HEK293 (cell line): ENCODE results near the gene FA2H.

Experiments
- CTCF ChIA-PET: fragments of 350-600 bp; formaldehyde crosslinking; extraction: SDS; loops from one replicate; lab custom pipeline; 2021; ENCODE audit warnings: antibody characterized with exemption; lab: Yijun Ruan, JAX
- POLR2A ChIA-PET: fragments of 300-600 bp; formaldehyde crosslinking; extraction: SDS; loops from one replicate; lab custom pipeline; 2020; ENCODE audit warnings: antibody characterized with exemption, inconsistent platforms; lab: Yijun Ruan, JAX
- H3K27ac ChIP-seq: fragments of 200-500 bp; sonication (Bioruptor generic); 2 replicates; pipeline ENCODE4 v1.5.1; 2014; ENCODE audit warnings: low read depth, low read length, control low read depth, inconsistent platforms; ENCODE audit errors: extremely low read depth
- H3K36me3 ChIP-seq, 2 experiments: fragments of 200-500 bp in 1 of 2; sonication (Bioruptor generic) in 1 of 2; 1 replicate in 1 of 2; 2 replicates in 1 of 2; pipeline ENCODE4 v1.5.1; 2014 to 2017; ENCODE audit warnings: inconsistent platforms in 2 of 2, low read length in 2 of 2; ENCODE audit not compliant: control insufficient read depth in 2 of 2, insufficient read depth in 1 of 2
- H3K4me1 ChIP-seq: fragments of 200-500 bp; sonication (Bioruptor generic); 2 replicates; pipeline ENCODE4 v1.5.1; 2014; ENCODE audit warnings: mild to moderate bottlenecking, low read length, inconsistent platforms; ENCODE audit not compliant: control insufficient read depth, insufficient read depth
- H3K4me3 ChIP-seq: 2 replicates; pipeline ENCODE4 v1.5.1; 2011; ENCODE audit warnings: low read depth, mild to moderate bottlenecking, control low read depth, low read length, moderate library complexity
- H3K9me3 ChIP-seq: fragments of 200-500 bp; sonication (Bioruptor generic); 2 replicates; pipeline ENCODE4 v1.5.1; 2014; ENCODE audit warnings: low read depth, low read length, inconsistent platforms; ENCODE audit not compliant: control insufficient read depth, insufficient read depth
- CTCF ChIP-seq: fragments of 450-650 bp; formaldehyde crosslinking; IDR thresholded peaks from 2 replicates; pipeline ENCODE4 v1.5.1; 2016; ENCODE audit warnings: missing biosample characterization, missing genetic modification characterization
- FEZF1 ChIP-seq: fragments of 450-650 bp; formaldehyde crosslinking; IDR thresholded peaks from 2 replicates; pipeline ENCODE4 v1.5.1; 2016; ENCODE audit warnings: missing biosample characterization, missing genetic modification characterization
- KLF7 ChIP-seq: fragments of 450-650 bp; formaldehyde crosslinking; IDR thresholded peaks from 2 replicates; pipeline ENCODE4 v1.5.1; 2016; ENCODE audit warnings: missing biosample characterization, missing genetic modification characterization, borderline replicate concordance
- MZF1 ChIP-seq: fragments of 450-650 bp; formaldehyde crosslinking; IDR thresholded peaks from 2 replicates; pipeline ENCODE4 v1.5.1; 2017; ENCODE audit warnings: missing biosample characterization, missing genetic modification characterization, borderline replicate concordance
- OSR2 ChIP-seq: fragments of 450-650 bp; formaldehyde crosslinking; IDR thresholded peaks from 2 replicates; pipeline ENCODE4 v1.5.1; 2016; ENCODE audit warnings: missing biosample characterization, missing genetic modification characterization
- SCRT2 ChIP-seq: fragments of 450-650 bp; formaldehyde crosslinking; IDR thresholded peaks from 2 replicates; pipeline ENCODE4 v1.5.1; 2016; ENCODE audit warnings: missing biosample characterization, missing genetic modification characterization
- YY2 ChIP-seq: fragments of 450-650 bp; formaldehyde crosslinking; IDR thresholded peaks from 2 replicates; pipeline ENCODE4 v1.5.1; 2016; ENCODE audit warnings: missing biosample characterization, missing genetic modification characterization
- ZIC2 ChIP-seq: fragments of 450-650 bp; formaldehyde crosslinking; IDR thresholded peaks from 2 replicates; pipeline ENCODE4 v1.5.1; 2016; ENCODE audit warnings: missing biosample characterization, missing genetic modification characterization
- ZNF169 ChIP-seq: fragments of 450-650 bp; formaldehyde crosslinking; IDR thresholded peaks from 2 replicates; pipeline ENCODE4 v1.5.1; 2016; ENCODE audit warnings: missing biosample characterization, missing genetic modification characterization
- ZNF184 ChIP-seq: fragments of 450-650 bp; IDR thresholded peaks from 2 replicates; pipeline ENCODE4 v1.5.1; 2018; ENCODE audit warnings: missing biosample characterization, mild to moderate bottlenecking, missing genetic modification characterization
- ZNF2 ChIP-seq: fragments of 450-650 bp; formaldehyde crosslinking; IDR thresholded peaks from 2 replicates; pipeline ENCODE4 v1.5.1; 2016; ENCODE audit warnings: missing biosample characterization, missing genetic modification characterization
- ZNF239 ChIP-seq: fragments of 450-650 bp; formaldehyde crosslinking; IDR thresholded peaks from 2 replicates; pipeline ENCODE4 v1.5.1; 2016; ENCODE audit warnings: missing biosample characterization, missing genetic modification characterization
- ZNF26 ChIP-seq: fragments of 450-650 bp; formaldehyde crosslinking; IDR thresholded peaks from 2 replicates; pipeline ENCODE4 v1.5.1; 2016; ENCODE audit warnings: missing biosample characterization, missing genetic modification characterization
- ZNF280C ChIP-seq: fragments of 450-650 bp; formaldehyde crosslinking; IDR thresholded peaks from 2 replicates; pipeline ENCODE4 v1.5.1; 2016; ENCODE audit warnings: missing biosample characterization, missing genetic modification characterization
- ZNF354C ChIP-seq: fragments of 450-650 bp; formaldehyde crosslinking; IDR thresholded peaks from 2 replicates; pipeline ENCODE4 v1.5.1; 2016; ENCODE audit warnings: missing biosample characterization, missing genetic modification characterization, low read depth, borderline replicate concordance
- ZNF48 ChIP-seq: fragments of 450-650 bp; formaldehyde crosslinking; IDR thresholded peaks from 2 replicates; pipeline ENCODE4 v1.5.1; 2016; ENCODE audit warnings: missing biosample characterization, missing genetic modification characterization
- ZNF501 ChIP-seq: fragments of 450-650 bp; formaldehyde crosslinking; IDR thresholded peaks from 2 replicates; pipeline ENCODE4 v1.5.1; 2016; ENCODE audit warnings: missing biosample characterization, missing genetic modification characterization
- ZNF510 ChIP-seq: fragments of 450-650 bp; formaldehyde crosslinking; IDR thresholded peaks from 2 replicates; pipeline ENCODE4 v1.5.1; 2018; ENCODE audit warnings: mild to moderate bottlenecking, missing genetic modification characterization, missing biosample characterization; ENCODE audit not compliant: insufficient replicate concordance
- ZNF626 ChIP-seq: fragments of 450-650 bp; sonication (Bioruptor Pico); formaldehyde crosslinking; IDR thresholded peaks from 2 replicates; pipeline ENCODE4 v1.5.1; 2018; ENCODE audit warnings: missing biosample characterization, missing genetic modification characterization, inconsistent platforms
- ZNF654 ChIP-seq: fragments of 450-650 bp; formaldehyde crosslinking; IDR thresholded peaks from 2 replicates; pipeline ENCODE4 v1.5.1; 2016; ENCODE audit warnings: low read depth, missing biosample characterization, missing genetic modification characterization
- ZNF658 ChIP-seq: fragments of 450-650 bp; formaldehyde crosslinking; IDR thresholded peaks from 2 replicates; pipeline ENCODE4; 2016; ENCODE audit warnings: missing biosample characterization, missing genetic modification characterization
- ZNF660 ChIP-seq: fragments of 450-650 bp; IDR thresholded peaks from 2 replicates; pipeline ENCODE4 v1.5.1; 2018; ENCODE audit warnings: missing biosample characterization, mild to moderate bottlenecking, missing genetic modification characterization
- ZNF670 ChIP-seq: fragments of 450-650 bp; formaldehyde crosslinking; IDR thresholded peaks from 2 replicates; pipeline ENCODE4 v1.5.1; 2016; ENCODE audit warnings: missing biosample characterization, missing genetic modification characterization, low read depth
- ZNF747 ChIP-seq: fragments of 450-650 bp; formaldehyde crosslinking; IDR thresholded peaks from 2 replicates; pipeline ENCODE4 v1.5.1; 2016; ENCODE audit warnings: missing biosample characterization, missing genetic modification characterization

The FA2H gene

DNA sequence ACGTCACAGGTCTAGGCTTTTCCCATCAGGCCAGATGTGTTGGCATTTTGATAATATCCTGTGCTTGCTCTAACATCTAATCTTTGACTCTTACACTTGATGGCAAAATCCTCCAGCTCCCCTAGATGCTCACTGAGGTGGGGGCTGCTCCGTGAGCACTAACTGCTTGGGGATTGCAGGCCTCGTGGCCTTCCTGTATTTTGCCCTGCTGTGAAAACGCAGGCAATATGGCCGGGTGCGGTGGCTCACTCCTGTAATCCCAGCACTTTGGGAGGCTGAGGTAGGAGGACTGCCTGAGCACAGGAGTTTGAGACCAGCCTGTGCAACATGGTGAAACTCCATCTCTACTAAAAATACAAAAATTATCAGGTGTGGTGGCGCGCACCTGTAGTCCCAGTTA lies 64.2 kb downstream of the FA2H start:
- H3K36me3 ChIP-seq, result no peaks in the 10 kb centered on the region
- H3K27ac ChIP-seq, result no peak overlapping the region
- no peak for TF ChIP-seq ZNF510
- no peak for TF ChIP-seq ZNF658 (tag by site-specific recombination)
- no peak for TF ChIP-seq KLF7
- no peak for TF ChIP-seq YY2 (tag by site-specific recombination)
- TF ChIP-seq, all 188 proteins: peak for 0
- ChIA-PET POLR2A (no interaction called here), CTCF (interaction anchor here (0.5 to 4.8 kb wide), 25 partner anchors 8 to 420 kb away, joined by 3 to 94 read pairs (median 4); partner anchors contain the start of genes FA2H and MLKL)
- Histone ChIP-seq H3K9me3 (no peaks in the 10 kb centered on the region), H3K4me3 (no peak overlapping the region), H3K4me1 (no peaks in the 10 kb centered on the region)

- POLR2A ChIA-PET, result no interaction called here
- CTCF ChIA-PET, result interaction anchor here (0.6 to 4.8 kb wide), 23 partner anchors 9 to 238 kb away, joined by 3 to 94 read pairs (median 4); partner anchors contain the start of genes FA2H and MLKL
- H3K9me3 ChIP-seq, result no peaks in the 10 kb centered on the region
Measured at GRCh38 chr16:74709441-74709877, 65.2 kb downstream of the FA2H start.

DNA sequence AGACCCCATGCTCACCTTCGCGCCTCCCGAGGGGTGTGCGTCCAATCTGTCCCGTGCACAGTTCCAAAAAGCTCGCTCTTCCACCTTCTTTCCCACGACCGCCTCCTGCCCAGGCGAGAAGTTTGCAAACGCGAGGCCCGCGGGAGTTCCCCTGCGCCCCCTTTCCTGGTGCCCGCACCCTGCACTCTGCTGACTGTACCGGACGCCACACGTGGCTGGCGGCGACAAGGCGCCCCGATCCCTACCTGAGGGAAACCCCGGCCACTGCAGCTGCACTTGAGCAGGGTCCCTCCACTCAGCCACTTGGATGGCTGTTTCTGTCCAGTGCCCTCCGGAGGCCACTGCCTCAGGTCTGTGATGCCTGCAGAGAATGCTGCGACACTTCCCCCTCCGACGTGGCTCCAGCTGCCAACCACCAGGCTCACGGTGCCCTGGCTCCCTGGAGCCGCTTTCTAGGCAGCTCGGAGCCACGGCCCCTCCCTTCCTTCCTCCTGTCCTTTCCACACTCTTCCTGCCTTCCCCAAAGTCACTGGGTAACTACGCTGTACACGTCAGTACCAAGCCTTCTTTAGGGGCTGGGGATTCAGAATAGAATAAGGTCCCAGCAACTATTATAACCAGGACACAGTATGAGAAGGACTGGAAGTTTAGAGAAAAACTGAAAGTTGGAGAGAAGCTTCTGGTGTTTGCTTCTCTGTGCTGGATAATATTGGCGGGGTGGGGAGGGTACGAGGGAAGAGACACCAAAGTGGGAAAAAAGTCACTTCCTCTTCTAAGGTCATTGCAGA lies 74.0 kb downstream of the FA2H start, which contains the start of gene MLKL:
Gene MLKL, minus strand, starts transcription at position 425 of the 788 bp plus-strand sequence. CDS start 5,105 bp downstream, outside the sequence.
- Histone ChIP-seq H3K36me3 (no peaks in the 10 kb centered on the region), H3K9me3 (no peaks in the 10 kb centered on the region), H3K27ac (peak within 1 kb of the TSS; percentile 5; the same call in 1 of the 2 replicates), H3K4me1 (no peaks in the 10 kb centered on the region), H3K4me3 (peak within 1 kb of the TSS; percentile 43)
- ChIA-PET POLR2A (interaction anchor here (0.5 to 1.9 kb wide), 2 partner anchors 34 to 1915 kb away, joined by 3 to 9 read pairs; partner anchors contain the start of gene RFWD3), CTCF (interaction anchor here (0.6 to 3.1 kb wide), 6 partner anchors 9 to 219 kb away, joined by 3 to 15 read pairs (median 3); no protein-coding TSS in a partner anchor)
- no peak for TF ChIP-seq ZNF280C (tag by site-specific recombination)
- no peak for TF ChIP-seq ZNF169
- TF ChIP-seq ZNF670 (tag by site-specific recombination), result no peak
- no peak for TF ChIP-seq ZNF184 (tag by site-specific recombination)
- no peak for TF ChIP-seq ZNF48 (tag by site-specific recombination)
- no peak for TF ChIP-seq ZNF747 (tag by site-specific recombination)
- TF ChIP-seq FEZF1 (tag by site-specific recombination), result no peak
- no peak; the same call in 1 of the 2 replicates for TF ChIP-seq ZIC2 (tag by site-specific recombination)
- no peak for TF ChIP-seq ZNF354C (tag by site-specific recombination)
- no peak for TF ChIP-seq ZNF626 (tag by site-specific recombination)
- TF ChIP-seq OSR2 (tag by site-specific recombination), result no peak

More at GRCh38 chr16:74709441-74709877, 65.2 kb downstream of the FA2H start:
- H3K4me1 ChIP-seq, result no peaks in the 10 kb centered on the region
- no peak overlapping the region for H3K27ac ChIP-seq
- peak; percentile 49; the same call in 1 of the 2 replicates for TF ChIP-seq SCRT2 (tag by site-specific recombination)
- peak; percentile 67; the same call in 1 of the 2 replicates for TF ChIP-seq ZNF660 (tag by site-specific recombination)
- TF ChIP-seq ZNF239 (tag by site-specific recombination), result no peak
- TF ChIP-seq CTCF (tag by site-specific recombination), result peak; percentile 88
- peak; percentile 71 for TF ChIP-seq ZNF654 (tag by site-specific recombination)
- no peak for TF ChIP-seq ZNF501
- TF ChIP-seq ZNF2 (tag by site-specific recombination), result 0 out of 2 replicates have a peak, but pooled peaks have one; percentile 22
- TF ChIP-seq ZNF26 (tag by site-specific recombination), result no peak
- TF ChIP-seq MZF1, result no peak
- H3K4me3 ChIP-seq, result no peak overlapping the region
- H3K36me3 ChIP-seq, result no peaks in the 10 kb centered on the region
